ENCODE data around the gene TBKBP1. TPM values are rescaled to one million over a fixed set of nuclear protein-coding genes. Genes with fewer than 3 reads are reported as not detected.

Gene TBKBP1
- total RNA-seq, 2 donors from 2014 or later, result 1.5 to 3.8 TPM

DNA sequence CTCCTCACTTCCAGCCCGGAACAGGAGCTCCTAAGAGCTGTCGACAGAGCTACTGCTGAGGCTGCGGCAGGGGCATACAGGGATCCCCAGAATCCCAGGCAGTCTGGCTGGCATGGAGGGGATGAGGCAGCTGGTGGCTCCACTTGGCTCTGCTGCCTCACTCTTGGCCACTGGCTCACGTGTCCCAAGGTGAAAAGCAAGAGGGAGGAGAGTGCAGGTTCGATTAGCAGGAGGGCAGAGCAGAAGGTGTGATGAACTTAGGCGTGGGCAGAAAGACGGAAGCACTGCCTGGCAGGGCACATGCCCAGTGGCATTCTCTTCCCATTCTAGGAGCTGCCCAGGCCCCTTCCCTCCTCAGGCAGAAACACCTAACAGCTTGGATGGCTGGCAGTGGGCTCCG is 27.8 kb downstream of the TBKBP1 start:
- DNase-seq, result no peak
- intact Hi-C loops (cut with DNase I, micrococcal nuclease), result no loop called here
- no peak for ATAC-seq

DNA sequence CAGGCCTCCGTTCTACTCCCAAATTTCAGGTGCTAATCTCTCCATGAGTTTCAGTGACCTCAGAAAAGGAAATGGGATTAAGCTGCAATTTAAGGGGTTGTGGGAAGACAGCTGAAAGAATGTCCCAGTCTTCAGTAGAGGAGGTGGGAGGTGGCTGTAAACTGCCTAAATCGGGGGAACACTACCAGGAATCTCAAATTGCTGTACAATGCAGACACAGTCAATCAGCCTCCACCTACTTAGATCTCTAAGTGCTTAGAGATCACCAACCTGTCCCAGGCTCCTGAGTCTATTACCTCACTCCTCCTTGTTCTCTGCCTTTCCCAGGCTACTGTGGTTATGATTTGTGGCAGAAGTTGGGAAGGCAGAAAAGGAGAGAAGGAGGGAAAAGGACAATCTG is 30.7 kb downstream of the TBKBP1 start:
- intact Hi-C loops (cut with DNase I, micrococcal nuclease), result no loop called here
- ATAC-seq (no peak), DNase-seq (no peak)

DNA sequence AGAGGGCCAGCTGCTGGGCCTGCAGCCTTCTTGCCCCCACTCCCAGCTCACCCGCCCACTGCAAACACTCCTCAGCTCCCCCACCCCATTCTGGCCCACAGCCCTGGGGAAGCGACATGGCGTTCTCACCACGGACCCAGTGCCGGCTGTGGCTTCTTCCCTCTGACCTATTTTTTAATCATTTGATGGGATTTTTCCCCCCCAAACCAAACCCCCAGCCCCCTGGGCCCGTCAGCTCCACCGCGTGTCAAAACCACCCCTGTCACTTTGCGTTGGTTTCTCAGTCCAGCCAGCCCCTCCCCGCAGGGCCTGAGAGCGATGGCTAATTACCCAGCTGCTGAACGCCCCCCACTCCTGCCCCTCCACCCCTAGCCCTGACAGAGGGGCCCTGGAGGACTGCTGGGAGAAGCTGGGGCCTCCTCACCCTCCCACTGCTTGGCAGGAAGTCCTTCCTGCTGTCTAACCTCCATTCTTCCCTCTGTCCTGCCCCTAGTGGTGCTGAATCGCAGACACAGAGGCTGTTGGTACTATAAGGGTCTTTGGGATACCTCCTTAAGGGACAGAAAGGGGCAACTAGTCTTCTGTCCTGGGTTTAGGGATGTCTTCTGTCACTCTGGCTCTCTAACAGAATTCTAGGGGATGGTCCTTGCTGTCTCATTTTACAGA is 31.6 kb downstream of the TBKBP1 start:
- intact Hi-C loops (cut with DNase I, micrococcal nuclease), result no loop called here
- DNase-seq, result no peak
- no peak for ATAC-seq

DNA sequence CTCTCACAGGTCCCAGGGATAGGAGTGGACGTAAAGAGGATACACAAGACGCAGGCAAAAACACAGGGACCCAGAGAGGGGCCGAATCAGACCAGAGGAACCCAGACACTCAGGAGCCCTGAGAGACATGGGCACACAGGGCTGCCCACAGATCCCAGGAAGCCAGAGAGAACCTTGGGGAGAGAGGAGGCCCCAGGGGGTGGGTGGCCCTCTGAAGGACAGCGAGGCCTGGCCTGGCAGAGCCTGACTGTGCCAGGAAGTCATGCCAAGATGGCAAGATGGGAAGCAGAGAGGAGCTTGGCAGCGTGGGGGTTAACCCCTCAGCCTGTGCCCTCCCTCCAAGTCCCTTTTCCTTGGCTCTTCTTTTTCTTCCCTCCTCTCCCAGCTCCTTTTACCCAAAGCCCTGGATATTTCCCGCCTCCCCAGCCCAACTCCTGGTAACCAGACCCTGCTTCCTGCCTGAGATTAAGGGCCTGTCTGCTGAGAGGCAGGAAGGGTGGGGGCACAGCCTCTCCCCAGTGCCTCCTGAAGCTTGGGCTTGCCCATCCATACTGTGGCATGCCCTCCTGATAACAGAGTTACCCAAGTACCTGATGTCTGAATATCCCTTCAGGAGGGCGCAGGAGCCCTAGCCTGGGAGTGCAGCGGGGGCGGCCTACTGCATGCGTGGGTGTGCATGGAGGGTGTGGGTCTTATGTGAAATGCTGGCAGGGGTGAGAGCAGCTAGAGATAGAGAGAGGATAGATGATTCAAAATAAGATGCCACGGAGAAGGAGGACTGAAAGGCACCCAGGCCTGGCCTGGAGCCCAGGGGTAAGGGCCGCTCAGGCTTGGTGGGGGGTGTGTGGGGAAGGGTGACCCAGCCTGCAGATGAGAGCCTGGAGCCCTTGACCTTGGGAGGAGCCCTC is 33.1 kb downstream of the TBKBP1 start:
- no peak for ATAC-seq
- intact Hi-C loops (cut with DNase I, micrococcal nuclease), result no loop called here
- no peak for DNase-seq

DNA sequence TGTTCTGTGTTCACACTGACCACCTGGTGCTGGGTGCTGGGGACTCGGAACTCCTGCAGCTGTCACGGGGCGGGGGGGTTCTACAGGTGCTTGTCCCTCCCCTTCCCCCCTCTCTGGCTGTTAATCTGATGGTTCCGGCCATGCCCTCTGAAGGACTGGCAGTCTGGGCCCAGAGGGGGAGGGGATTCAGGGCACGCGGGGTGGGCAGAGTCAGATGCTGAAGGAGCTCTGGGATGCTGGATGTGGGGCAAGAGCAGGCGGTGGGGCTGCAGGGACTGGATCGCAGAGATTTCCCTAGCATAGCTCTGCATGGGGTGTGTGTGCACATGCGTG is 33.7 kb downstream of the TBKBP1 start:
- DNase-seq (no peak), ATAC-seq (no peak)
- intact Hi-C loops (cut with DNase I, micrococcal nuclease), result no loop called here

DNA sequence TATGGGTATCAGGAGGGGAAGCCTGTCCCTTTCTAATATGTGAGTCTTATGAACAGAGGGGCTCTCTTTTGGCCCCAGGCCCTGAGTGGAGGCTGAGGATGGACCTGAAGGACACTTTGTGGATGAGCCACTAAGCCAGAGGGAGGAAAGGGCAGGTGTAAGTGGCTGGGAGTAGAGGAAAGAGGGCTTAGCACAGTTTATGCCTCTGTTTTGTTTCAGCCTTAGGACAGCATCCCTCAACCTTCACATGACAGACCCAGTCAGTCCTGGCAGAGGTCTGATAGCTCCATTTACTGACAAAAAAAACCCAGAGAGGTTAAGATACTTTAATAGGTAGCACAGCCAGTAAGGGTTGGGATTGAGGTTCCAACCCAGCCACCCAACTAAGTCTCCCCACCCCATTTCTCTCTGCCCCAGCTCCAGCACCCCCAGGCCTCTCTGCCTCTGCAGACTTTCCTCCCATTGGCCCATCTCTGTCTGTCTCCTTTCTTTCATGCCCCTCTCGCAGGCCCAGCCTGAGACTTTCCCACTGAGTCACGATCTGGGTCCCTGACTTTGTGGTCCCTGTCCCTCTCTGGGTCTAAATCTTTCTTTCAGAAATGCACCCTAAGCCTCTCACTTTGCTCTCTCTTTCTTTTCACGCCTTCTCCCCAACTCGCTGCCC is 34.4 kb downstream of the TBKBP1 start:
- intact Hi-C loops (cut with DNase I, micrococcal nuclease), result no loop called here
- DNase-seq (no peak), ATAC-seq (no peak)

DNA sequence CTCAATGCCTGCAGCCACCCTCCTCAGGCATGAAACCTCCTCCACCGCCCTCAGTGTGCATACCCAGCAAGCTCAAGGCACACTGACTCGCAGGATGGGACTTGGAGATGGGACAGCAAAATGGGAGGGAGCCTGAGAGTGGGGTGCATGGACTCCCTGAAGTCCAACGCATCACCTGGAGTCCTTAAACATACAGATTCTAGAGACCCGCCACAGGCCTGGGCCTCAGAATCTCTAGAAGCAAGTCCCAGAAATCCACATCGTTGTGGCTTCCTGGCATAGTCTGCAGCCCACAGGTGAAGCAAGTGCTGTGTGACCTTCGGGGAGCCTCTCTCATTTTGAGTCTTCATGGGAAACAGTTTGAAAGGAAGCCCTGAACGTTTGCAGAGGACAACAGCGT is 35.5 kb downstream of the TBKBP1 start:
- intact Hi-C loops (cut with DNase I, micrococcal nuclease), result no loop called here
- ATAC-seq (no peak), DNase-seq (no peak)

DNA sequence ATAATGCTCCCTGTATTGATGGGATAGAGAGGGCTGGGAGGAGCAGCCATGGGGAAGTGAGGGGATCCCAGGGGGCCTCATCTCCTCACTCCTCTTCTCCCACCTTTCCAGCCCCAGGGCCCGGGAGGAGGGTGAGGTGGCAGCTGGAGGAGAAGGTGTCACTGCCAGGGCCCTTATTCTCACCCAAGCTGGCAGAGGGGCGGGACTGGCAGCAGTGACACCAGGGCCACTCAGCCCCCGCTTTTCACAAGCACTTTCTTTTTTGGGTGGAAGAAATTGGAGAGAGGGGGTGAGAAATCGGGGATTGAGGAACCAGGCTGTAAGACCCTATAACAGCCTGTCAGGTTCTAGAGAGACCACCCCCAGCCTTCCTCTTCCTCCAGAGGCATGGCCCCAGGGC is 36.7 kb downstream of the TBKBP1 start:
- DNase-seq, result no peak

DNA sequence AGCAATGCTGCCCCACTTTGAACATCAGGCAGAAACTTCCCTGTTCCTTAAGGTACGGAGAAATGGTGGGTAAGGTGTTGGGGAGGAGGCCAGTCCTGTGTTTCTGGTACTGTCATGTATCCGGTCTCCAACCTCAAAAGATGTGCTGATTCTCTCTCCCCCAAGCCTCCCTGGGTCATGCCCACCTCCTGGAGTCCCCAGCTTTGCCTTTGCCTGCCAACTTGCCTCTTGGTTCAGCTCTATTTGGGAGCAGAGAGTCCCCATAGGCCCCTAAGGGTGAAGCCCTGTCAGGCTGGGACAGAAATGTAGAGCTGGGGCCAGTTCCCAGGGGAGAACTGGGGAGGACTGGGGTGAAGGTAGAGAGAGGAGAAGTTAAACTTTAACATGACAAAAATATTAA is 37.4 kb downstream of the TBKBP1 start:
- intact Hi-C loops (cut with DNase I, micrococcal nuclease), result no loop called here
- DNase-seq (no peak), ATAC-seq (no peak)

More for the DNA sequence above, 36.7 kb downstream of the TBKBP1 start:
- ATAC-seq, result no peak
- intact Hi-C loops (cut with DNase I, micrococcal nuclease), result no loop called here

DNA sequence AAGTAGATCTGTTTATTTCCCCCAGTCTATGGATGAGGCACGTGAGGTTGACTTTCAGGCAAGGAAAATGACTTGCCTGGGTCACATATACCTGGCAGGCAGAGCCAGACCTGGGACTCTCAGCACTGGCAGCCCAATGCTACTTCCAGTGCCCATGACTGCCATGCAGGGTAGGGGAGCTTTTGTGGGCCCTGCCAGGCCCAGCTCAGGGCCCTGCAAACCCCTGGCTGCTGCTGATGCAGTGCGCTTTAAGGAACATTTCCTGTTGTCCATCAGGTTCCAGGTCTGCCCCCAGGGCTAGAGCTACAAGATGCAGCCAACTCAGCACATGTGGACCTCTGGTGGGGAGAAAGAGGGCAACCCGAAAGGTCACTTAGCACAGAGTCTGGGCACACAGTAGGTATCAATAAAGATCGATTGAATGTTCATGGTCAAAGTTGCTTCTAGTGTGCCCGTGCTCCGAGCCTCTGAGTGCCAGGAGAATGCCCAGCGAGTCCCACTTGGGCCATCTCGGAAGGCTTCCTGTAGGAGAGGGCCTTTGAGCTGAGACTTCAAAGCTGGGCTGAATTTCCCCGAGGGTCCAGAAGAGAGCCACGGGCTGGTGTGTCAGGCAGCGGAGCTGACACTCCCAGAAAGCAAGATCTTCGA is 38.6 kb downstream of the TBKBP1 start:
- intact Hi-C loops (cut with DNase I, micrococcal nuclease), result no loop called here
- ATAC-seq (no peak), DNase-seq (no peak)

DNA sequence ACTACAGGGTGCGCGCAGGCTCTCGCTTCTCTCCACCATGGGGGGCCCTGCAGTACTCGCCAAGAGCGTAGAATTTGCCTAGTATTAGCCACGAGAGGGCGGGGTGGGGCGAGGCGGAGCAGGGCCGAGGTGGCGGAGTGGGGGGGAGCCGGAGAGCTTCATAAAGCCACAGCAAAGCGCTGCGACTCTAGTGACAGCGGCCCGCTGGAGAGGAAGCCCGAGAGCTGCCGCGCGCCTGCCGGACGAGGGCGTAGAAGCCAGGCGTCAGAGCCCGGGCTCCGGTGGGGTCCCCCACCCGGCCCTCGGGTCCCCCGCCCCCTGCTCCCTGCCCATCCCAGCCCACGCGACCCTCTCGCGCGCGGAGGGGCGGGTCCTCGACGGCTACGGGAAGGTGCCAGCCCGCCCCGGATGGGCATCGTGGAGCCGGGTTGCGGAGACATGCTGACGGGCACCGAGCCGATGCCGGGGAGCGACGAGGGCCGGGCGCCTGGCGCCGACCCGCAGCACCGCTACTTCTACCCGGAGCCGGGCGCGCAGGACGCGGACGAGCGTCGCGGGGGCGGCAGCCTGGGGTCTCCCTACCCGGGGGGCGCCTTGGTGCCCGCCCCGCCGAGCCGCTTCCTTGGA is 39.2 kb downstream of the TBKBP1 start, which contains the start of gene TBX21:
Gene TBX21 (plus strand): TSS at position 190 of the 627 bp plus-strand sequence. CDS start 219 bp downstream, at position 409.
- ATAC-seq (peak; percentile 80), DNase-seq (peak; percentile 64 to 85)
- intact Hi-C loops (cut with DNase I, micrococcal nuclease), result no loop called here

DNA sequence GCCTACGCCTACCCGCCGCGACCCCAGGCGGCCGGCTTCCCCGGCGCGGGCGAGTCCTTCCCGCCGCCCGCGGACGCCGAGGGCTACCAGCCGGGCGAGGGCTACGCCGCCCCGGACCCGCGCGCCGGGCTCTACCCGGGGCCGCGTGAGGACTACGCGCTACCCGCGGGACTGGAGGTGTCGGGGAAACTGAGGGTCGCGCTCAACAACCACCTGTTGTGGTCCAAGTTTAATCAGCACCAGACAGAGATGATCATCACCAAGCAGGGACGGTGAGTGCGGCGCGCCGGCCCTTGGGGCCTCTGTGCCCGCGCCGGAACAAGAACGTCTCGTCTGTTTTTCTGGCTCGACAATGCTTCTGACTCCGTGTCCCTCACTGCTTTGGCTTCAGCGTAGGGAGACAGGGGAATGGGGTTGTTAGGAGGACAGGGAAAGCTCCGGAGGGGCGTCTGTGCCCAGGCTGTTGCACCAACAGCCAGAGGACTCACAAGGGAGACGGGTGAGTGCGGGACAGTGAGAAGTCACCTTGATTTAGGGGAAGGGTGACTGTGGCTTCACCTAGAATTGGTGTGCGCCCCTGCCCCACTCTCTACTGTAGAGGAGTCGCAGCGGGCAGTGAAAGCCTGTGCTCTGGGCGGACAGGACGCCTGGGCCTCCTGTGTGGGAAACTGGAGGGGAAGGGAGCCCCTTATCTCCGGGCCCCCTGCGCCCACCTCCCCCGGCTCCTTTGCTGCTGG is 39.9 kb downstream of the TBKBP1 start:
- ATAC-seq (peak; percentile 26), DNase-seq (no peak)
- intact Hi-C loops (cut with DNase I, micrococcal nuclease), result no loop called here

DNA sequence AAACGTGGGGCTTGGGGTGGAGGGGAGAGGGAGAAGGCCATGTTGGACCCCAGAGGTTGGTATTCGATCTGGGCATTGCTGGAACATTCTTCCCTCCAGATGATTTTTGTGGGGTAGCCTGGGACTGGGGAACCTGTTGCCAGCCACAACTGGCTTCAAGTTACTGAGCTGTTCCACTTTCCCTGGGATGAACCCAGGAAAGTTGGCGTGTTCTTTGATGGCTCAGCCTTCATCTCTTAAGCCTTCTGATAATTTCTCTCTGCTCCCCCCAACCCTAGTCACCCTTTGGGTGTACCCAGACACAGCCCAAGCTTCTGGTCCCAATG is 41.1 kb downstream of the TBKBP1 start:
- no peak for ATAC-seq
- intact Hi-C loops (cut with DNase I, micrococcal nuclease), result no loop called here
- no peak for DNase-seq

DNA sequence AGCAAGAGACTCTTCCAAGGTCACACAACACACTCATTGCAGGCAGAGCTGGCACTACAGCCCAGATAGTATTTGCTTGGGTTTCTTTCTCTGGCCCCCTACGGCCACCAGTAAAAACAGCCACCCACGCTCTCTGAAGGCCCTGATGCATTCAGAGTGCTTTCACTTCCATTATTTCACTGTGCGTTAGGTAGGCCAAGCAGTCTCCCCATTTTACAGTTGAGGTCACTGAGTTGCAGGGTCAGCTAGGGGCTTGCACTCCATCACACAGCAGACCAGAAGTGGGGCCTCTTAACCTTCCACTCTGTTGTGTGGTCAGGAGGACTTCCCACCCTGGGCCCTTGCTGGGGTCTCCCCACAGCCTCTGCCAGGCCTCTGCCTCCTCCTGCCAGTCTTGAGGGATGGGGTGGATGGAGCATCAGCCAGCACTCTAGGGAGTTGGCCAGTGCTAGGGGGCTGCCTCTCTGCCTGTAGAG is 41.6 kb downstream of the TBKBP1 start:
- intact Hi-C loops (cut with DNase I, micrococcal nuclease), result no loop called here
- DNase-seq (no peak), ATAC-seq (no peak)

DNA sequence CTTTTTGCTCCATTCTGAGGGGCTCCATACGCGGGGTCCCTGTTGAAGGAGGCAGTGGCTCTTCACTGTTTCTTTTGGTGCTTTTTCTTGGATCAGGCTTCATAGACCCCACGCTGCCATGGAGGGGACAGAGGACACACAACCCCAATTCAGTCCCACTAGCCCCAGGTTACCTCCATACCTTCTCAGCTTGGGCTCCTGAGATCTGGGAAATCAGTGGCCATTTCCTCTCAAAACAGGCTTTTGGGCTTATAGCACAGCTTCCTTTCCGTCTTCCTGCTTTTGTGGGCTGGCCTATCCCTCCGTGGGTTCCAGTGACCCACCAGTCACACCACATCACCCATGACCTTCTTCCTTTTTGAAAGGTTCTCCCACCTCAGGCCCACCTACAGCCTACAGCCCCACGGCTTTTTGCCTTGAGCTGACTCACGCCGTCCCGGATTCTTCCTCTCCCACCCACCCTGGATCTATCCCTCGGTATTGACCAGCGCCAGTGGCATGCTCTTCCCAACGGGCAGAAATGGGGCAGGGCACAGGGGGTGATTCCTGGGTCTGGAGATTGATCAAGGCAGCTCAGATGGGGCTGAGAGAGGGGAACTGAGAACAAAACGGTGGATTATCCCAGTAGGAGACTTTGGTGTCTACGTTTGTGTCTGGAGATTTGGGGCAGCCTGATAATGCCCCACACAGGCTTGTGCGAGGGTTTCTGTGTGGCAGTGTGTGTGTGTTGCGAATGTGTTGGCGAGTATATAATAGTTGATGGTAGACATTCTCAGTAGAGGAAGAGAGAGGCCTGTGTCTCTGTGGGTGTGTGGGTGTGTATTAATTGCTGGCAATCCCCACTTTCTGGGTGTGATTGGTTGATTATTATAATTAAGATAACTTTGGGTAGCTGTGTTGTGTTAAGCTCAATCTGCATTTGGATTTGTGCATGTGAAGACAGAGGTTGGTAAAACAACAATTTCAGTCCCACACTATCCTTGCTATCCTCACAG is 42.8 kb downstream of the TBKBP1 start:
- intact Hi-C loops (cut with DNase I, micrococcal nuclease), result no loop called here
- ATAC-seq (no peak), DNase-seq (no peak)

DNA sequence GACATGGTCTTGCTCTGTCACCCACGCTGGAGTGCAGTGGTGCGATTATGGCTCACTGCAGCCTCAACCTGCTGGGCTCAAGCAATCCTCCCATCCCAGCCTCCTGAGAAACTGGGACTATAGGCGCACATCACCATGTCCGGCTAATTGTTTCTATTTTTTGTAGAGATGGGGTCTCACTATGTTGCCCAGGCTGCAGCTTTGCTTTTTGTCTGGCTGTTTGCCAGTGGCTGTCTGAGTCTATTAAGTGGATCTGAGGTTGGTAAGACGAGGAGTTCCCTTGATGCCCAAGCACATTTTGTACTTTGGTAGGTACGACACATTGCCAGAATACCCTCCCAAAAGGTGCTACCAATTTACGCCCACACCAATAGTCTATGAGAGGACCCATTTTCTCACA is 44.2 kb downstream of the TBKBP1 start:
- ATAC-seq, result no peak
- intact Hi-C loops (cut with DNase I, micrococcal nuclease), result no loop called here
- no peak for DNase-seq

DNA sequence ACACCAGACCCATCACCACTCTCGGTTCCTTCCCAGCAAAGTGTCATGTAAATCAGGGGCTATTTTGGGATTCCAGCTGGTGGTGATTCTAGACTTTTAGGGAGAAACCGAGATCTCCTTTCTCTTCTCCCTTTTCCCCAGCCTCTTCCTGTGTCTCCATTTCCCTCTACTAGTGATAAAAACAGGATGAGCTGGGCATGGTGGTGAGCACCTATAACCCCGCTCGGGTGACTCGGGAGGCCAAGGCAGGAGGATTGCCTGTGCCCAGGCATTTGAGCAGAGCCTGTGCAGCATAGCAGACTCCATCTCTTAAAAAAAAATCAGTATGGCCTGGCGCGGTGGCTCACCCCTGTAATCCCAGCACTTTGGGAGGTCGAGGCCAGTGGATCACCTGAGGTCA is 45.2 kb downstream of the TBKBP1 start:
- intact Hi-C loops (cut with DNase I, micrococcal nuclease), result no loop called here
- DNase-seq (no peak), ATAC-seq (no peak)
